Head of caudate nucleus (tissue), 42 donors: Measurements from ENCODE around the gene KSR2.
"Not testable (repeated sequence)": the region's sequence is repeated elsewhere in the genome, so short reads cannot be mapped to it uniquely, and the experiment has no call there.

Source experiments
- DNase-seq, 42 donors: peaks; one replicate each; pipeline versions ENCODE4 v3.0.0 to v3.0.0-alpha.2; 2020 to 2021; ENCODE audit warnings: mixed read lengths in 7 of 42
- intact Hi-C: fragments of 100-400 bp; cut with DNase I; formaldehyde crosslinking; loops from one replicate; pipeline ENCODE4 v1.15.0; 2022

The KSR2 gene

GRCh38 chr12:117869551-117869950 lies 99.2 kb downstream of the KSR2 start:
- intact Hi-C loops, result no loop called here
- DNase-seq, result no peak

- intact Hi-C loops, result no loop called here
- DNase-seq, result no peak
Observed at GRCh38 chr12:117867348-117867747, 101.4 kb downstream of the KSR2 start.

- DNase-seq, result no peak
- intact Hi-C loops, result no loop called here
Observed at GRCh38 chr12:117865505-117865904, 103.3 kb downstream of the KSR2 start.

GRCh38 chr12:117863002-117863709 lies 105.6 kb downstream of the KSR2 start:
- no peak for DNase-seq
- intact Hi-C loops, result no loop called here

GRCh38 chr12:117861691-117862090 lies 107.1 kb downstream of the KSR2 start:
- no peak for DNase-seq
- intact Hi-C loops, result no loop called here

- intact Hi-C loops, DNase-seq: not testable (repeated sequence)
Observed at GRCh38 chr12:117860787-117861290, 108.0 kb downstream of the KSR2 start.

GRCh38 chr12:117860111-117860510 lies 108.7 kb downstream of the KSR2 start:
- intact Hi-C loops, result no loop called here

GRCh38 chr12:117857632-117858612 lies 110.9 kb downstream of the KSR2 start:
- intact Hi-C loops, result no loop called here
- DNase-seq, result peak in 27 of 42 donors; percentile 14 to 70 (median 42)

More at GRCh38 chr12:117860111-117860510, 108.7 kb downstream of the KSR2 start:
- DNase-seq, result no peak

GRCh38 chr12:117857139-117857538 lies 111.7 kb downstream of the KSR2 start:
- intact Hi-C loops, result not testable (repeated sequence)

GRCh38 chr12:117855165-117855564 lies 113.6 kb downstream of the KSR2 start:
- DNase-seq, result no peak
- intact Hi-C loops, result no loop called here

More at GRCh38 chr12:117857139-117857538, 111.7 kb downstream of the KSR2 start:
- not testable (repeated sequence) for DNase-seq

GRCh38 chr12:117854339-117855012 lies 114.3 kb downstream of the KSR2 start:
- DNase-seq, result peak in 37 of 42 donors; percentile 16 to 77 (median 56)
- intact Hi-C loops, result no loop called here

GRCh38 chr12:117853600-117853999 lies 115.2 kb downstream of the KSR2 start:
- DNase-seq, result peak in 6 of 42 donors; percentile 31 to 49 (median 38)
- intact Hi-C loops, result no loop called here

GRCh38 chr12:117850048-117850447 lies 118.7 kb downstream of the KSR2 start:
- peak in 20 of 42 donors; percentile 14 to 67 (median 28) for DNase-seq
- intact Hi-C loops, result no loop called here

- no peak for DNase-seq
Observed at GRCh38 chr12:117847371-117847770, 121.4 kb downstream of the KSR2 start.

GRCh38 chr12:117845271-117845904 lies 123.4 kb downstream of the KSR2 start:
- no peak for DNase-seq
- intact Hi-C loops, result no loop called here

More at GRCh38 chr12:117847371-117847770, 121.4 kb downstream of the KSR2 start:
- intact Hi-C loops, result no loop called here

GRCh38 chr12:117844114-117844830 lies 124.5 kb downstream of the KSR2 start:
- no peak for DNase-seq
- intact Hi-C loops, result loop anchor here (5.0 kb wide), 1 partner anchor 477 kb away; no protein-coding TSS in a partner anchor

GRCh38 chr12:117842630-117843029 lies 126.2 kb downstream of the KSR2 start:
- DNase-seq, result no peak
- intact Hi-C loops, result loop anchor here (5.0 kb wide), 1 partner anchor 475 kb away; no protein-coding TSS in a partner anchor

GRCh38 chr12:117842220-117842619 lies 126.6 kb downstream of the KSR2 start:
- intact Hi-C loops, result loop anchor here (5.0 kb wide), 1 partner anchor 475 kb away; no protein-coding TSS in a partner anchor
- no peak for DNase-seq
